PFSK-1 (cell line): ENCODE measurements around the gene R3HDML.

Experiments
- FOXP2 ChIP-seq: optimal IDR thresholded peaks from 2 replicates; pipeline ENCODE3; 2011; ENCODE audit warnings: borderline replicate concordance, control low read depth, inconsistent platforms; ENCODE audit not compliant: insufficient read depth; ENCODE audit errors: extremely low read length, extremely low read depth
- POLR2AphosphoS5 ChIP-seq: IDR thresholded peaks from 2 replicates; pipeline ENCODE4 v1.6.1; 2012; ENCODE audit warnings: low read depth, mild to moderate bottlenecking, control low read depth, low read length, moderate library complexity
- SIN3A ChIP-seq: IDR thresholded peaks from 2 replicates; pipeline ENCODE4 v1.6.1; 2012; ENCODE audit warnings: mild to moderate bottlenecking, low read length, moderate library complexity, borderline replicate concordance; ENCODE audit not compliant: insufficient read depth
- TAF1 ChIP-seq: IDR thresholded peaks from 2 replicates; pipeline ENCODE4 v1.6.1; 2012; ENCODE audit warnings: low read length, control low read depth, borderline replicate concordance; ENCODE audit not compliant: insufficient read depth
- TF ChIP-seq, protein P1 (sequence below), 2 experiments: IDR thresholded peaks; 2 replicates each; pipeline versions ENCODE4 v1.6.1 to v1.8.0; 2011 to 2012; ENCODE audit warnings: low read depth in 2 of 2, low read length in 2 of 2, control low read depth in 1 of 2, inconsistent platforms in 1 of 2, mild to moderate bottlenecking in 1 of 2, moderate library complexity in 1 of 2; ENCODE audit not compliant: insufficient read depth in 1 of 2

The R3HDML gene

DNA sequence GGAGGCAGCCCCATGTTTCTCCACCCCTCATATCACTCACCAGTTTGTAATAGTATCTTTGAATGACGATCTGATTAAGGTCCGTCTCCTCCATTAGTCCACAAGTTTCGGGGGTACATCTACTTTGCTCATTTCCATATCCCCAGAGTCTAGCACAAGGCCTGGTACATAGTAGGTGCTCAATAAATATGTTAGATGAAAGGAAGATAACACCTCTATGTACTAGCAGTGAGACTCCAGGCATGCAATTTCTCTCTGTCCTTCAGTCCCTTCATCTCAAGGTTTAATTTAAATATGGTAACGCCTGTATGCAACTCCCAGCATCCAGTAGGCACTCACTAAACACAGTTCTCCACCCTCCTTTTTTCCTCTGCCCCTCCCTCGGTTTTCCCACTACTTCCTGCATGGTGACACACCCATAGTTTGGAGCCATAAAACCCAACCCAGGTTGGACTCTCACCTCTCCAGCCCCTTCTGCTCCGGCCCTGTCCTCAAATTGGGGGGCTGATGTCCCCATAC is 18.2 kb downstream of the R3HDML start:
- TF ChIP-seq SIN3A (no peak), FOXP2 (no peak), TAF1 (no peak), POLR2AphosphoS5 (no peak)
- TF ChIP-seq, protein P1, sequence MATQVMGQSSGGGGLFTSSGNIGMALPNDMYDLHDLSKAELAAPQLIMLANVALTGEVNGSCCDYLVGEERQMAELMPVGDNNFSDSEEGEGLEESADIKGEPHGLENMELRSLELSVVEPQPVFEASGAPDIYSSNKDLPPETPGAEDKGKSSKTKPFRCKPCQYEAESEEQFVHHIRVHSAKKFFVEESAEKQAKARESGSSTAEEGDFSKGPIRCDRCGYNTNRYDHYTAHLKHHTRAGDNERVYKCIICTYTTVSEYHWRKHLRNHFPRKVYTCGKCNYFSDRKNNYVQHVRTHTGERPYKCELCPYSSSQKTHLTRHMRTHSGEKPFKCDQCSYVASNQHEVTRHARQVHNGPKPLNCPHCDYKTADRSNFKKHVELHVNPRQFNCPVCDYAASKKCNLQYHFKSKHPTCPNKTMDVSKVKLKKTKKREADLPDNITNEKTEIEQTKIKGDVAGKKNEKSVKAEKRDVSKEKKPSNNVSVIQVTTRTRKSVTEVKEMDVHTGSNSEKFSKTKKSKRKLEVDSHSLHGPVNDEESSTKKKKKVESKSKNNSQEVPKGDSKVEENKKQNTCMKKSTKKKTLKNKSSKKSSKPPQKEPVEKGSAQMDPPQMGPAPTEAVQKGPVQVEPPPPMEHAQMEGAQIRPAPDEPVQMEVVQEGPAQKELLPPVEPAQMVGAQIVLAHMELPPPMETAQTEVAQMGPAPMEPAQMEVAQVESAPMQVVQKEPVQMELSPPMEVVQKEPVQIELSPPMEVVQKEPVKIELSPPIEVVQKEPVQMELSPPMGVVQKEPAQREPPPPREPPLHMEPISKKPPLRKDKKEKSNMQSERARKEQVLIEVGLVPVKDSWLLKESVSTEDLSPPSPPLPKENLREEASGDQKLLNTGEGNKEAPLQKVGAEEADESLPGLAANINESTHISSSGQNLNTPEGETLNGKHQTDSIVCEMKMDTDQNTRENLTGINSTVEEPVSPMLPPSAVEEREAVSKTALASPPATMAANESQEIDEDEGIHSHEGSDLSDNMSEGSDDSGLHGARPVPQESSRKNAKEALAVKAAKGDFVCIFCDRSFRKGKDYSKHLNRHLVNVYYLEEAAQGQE (IDR thresholded peaks at IDR 0.05; ENCODE audit: insufficient read depth in 1 of 2, low read depth in 2 of 2, low read length in 2 of 2): no peak

DNA sequence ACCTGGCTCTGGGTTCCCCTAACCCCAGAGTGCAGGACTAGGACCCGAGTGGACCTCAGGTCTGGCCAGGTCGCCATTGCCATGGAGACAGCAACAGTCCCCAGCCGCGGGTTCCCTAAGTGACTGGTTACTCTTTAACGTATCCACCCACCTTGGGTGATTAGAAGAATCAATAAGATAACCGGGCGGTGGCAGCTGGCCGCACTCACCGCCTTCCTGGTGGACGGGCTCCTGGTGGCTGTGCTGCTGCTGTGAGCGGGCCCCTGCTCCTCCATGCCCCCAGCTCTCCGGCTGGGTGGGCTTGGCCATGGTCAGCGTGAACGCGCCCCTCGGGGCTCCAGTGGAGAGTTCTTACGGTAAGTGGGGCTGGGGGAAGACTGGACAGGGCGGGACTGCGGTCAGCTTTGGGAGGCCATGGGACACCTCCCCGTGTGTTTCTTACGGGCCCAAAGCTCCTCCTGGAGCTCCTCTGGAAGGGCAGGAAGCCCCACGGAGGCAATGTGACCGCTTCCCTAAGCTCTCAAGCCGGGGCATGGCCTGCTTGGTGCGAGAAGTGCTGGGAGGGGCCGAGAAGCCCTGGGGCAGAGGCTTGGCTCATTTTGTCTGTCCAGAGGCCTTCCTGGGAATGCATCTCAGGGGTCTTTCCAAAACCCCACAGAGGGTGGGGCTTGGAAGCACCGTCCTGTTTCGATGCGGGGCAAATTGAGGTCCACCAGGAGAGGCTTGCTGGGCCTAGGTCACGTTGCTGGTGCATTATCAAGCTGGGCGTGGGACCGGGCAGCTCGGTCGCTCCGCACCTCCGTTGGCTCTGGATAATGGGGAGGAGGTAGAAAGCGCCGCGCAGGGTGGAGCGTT is 18.9 kb downstream of the R3HDML start, which contains the start of gene HNF4A:
HNF4A (plus strand) TSS at position 202 of the 855 bp plus-strand sequence; CDS start at position 308, 106 bp downstream.
- TF ChIP-seq, protein P1 (IDR thresholded peaks at IDR 0.05; ENCODE audit: insufficient read depth in 1 of 2, low read depth in 2 of 2, low read length in 2 of 2): no peak
- TF ChIP-seq POLR2AphosphoS5: no peak
- TF ChIP-seq SIN3A: no peak
- no peak for TF ChIP-seq TAF1
- TF ChIP-seq FOXP2: no peak

DNA sequence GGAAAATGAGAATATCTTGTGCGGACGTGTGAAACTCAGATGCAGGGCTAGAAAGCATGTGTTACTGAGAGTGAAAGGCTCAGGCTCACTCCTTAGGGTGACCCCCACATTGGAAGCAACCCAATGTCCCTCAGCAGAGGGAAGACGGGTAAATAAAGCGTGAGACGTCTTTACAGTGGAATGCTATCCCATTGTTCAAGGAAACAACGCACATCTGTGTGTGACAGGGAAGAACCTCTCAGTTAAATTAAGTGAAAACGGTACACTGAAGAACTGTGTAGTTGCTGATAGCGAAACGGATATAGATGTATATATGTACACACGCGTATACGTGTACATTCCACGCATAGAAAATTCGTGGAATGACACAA is 19.5 kb downstream of the R3HDML start:
- TF ChIP-seq, protein P1 (IDR thresholded peaks at IDR 0.05; ENCODE audit: insufficient read depth in 1 of 2, low read depth in 2 of 2, low read length in 2 of 2): no peak
- TF ChIP-seq TAF1: no peak
- no peak for TF ChIP-seq FOXP2
- TF ChIP-seq SIN3A: no peak
- no peak for TF ChIP-seq POLR2AphosphoS5

DNA sequence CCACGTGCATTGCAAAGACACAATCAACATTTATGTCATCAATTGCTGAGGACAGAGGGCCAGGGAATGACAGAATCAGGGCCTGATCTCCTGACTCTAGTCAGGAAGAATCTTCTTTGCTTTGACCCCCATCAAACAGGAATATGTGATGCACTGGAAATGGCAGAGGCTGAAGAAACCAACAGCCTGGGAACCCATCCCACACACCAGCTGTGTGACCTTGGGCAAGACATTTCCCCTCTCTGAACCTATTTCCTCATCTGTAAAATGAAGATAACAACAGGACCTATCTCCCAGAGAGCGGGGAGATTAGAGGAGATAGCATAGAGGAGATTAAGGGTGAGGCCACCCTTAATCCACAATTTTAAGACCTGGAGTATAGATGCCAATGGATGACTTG is 20.2 kb downstream of the R3HDML start:
- TF ChIP-seq, protein P1 (IDR thresholded peaks at IDR 0.05; ENCODE audit: insufficient read depth in 1 of 2, low read depth in 2 of 2, low read length in 2 of 2): no peak
- TF ChIP-seq SIN3A: no peak
- no peak for TF ChIP-seq TAF1
- TF ChIP-seq POLR2AphosphoS5: no peak
- TF ChIP-seq FOXP2: no peak
